MM.1S (cell line): ENCODE results near the gene RAD51C.

ENCODE experiments used
- CTCF ChIP-seq: fragments of 300-600 bp; sonication (generic); IDR thresholded peaks from 2 replicates; pipeline ENCODE4 v1.5.1; 2016; ENCODE audit warnings: antibody characterized with exemption, low read length, mixed read lengths
- EZH2 ChIP-seq: fragments of 300-600 bp; sonication (generic); optimal IDR thresholded peaks from 2 replicates; pipeline ENCODE3; 2017; ENCODE audit warnings: low read depth, mild to moderate bottlenecking, antibody characterized with exemption, low read length, mixed read lengths

DNA sequence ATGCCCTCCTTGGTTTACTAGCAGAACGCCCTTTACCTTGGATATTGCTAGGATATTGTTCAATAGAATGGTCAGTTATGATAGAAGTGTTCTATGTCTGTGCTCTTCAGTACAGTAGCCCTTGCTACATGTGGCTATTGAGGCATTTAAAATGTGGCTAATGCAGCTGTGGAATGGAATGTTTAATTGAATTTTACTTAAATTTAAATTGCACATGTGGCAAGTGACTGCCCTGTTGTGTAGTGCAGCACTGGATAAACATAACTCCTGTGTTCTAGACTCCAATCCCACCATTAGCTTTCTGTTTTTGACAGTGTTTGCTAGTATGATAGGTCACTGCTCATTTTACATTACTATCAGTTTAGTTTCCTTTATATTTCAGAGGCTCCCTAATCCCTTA lies 29.9 kb downstream of the RAD51C start:
- no peak for TF ChIP-seq CTCF
- TF ChIP-seq EZH2, result no peak
